Esophagus (tissue), 2 donors: Measurements from ENCODE around the gene CCDC106. TPM values are rescaled to one million over a fixed set of nuclear protein-coding genes. Genes with fewer than 3 reads are reported as not detected.

ENCODE experiments used
- H3K27ac ChIP-seq, 2 donors: one replicate each; pipeline ENCODE4 v1.5.1; 2013; ENCODE audit warnings: low read depth in 2 of 2, mild to moderate bottlenecking in 2 of 2, inconsistent platforms in 1 of 2, low read length in 1 of 2, moderate library complexity in 1 of 2
- H3K27me3 ChIP-seq, 2 donors: one replicate each; pipeline ENCODE4 v1.6.1; 2013; ENCODE audit warnings: low read length in 2 of 2, control low read depth in 1 of 2, mild to moderate bottlenecking in 1 of 2; ENCODE audit not compliant: insufficient read depth in 2 of 2, control insufficient read depth in 1 of 2
- H3K36me3 ChIP-seq, 2 donors: one replicate each; pipeline ENCODE4 v1.6.1; 2013; ENCODE audit warnings: low read length in 1 of 2; ENCODE audit not compliant: control insufficient read depth in 2 of 2, insufficient read depth in 2 of 2
- H3K4me1 ChIP-seq, 2 donors: one replicate each; pipeline ENCODE4 v1.6.1; 2013; ENCODE audit warnings: low read length in 1 of 2; ENCODE audit not compliant: control insufficient read depth in 2 of 2, insufficient read depth in 2 of 2
- H3K4me3 ChIP-seq, 2 donors: one replicate each; pipeline ENCODE4 v1.5.1; 2013; ENCODE audit warnings: low read length in 2 of 2, mild to moderate bottlenecking in 2 of 2, low read depth in 1 of 2, moderate library complexity in 1 of 2
- H3K9me3 ChIP-seq, 2 donors: one replicate each; pipeline ENCODE4 v1.6.1; 2013; ENCODE audit warnings: mild to moderate bottlenecking in 2 of 2, low read depth in 1 of 2, low read length in 1 of 2, moderate library complexity in 1 of 2; ENCODE audit not compliant: control insufficient read depth in 2 of 2, insufficient read depth in 1 of 2
- WGBS, 2 donors: extraction: QIAGEN DNeasy Blood & Tissue Kit; methylation state at CpG; one replicate each; pipeline ENCODE4 v1.1.7; 2013; 5-methylcytosine and 5-hydroxymethylcytosine counted together
- polyA plus RNA-seq, 2 donors: library from polyadenylated mRNA; stranded (reverse); fragments of 200-250 nt; gene quantifications; one replicate each; pipeline ENCODE4 v1.2.3, GENCODE V29; 2013
- donor health status: healthy with polysubstance abuse.
- donor health status: Bipolar disorder and iron deficiency.

The CCDC106 gene
- polyA plus RNA-seq, 2 donors, result 5.6 to 9.1 TPM

GRCh38 chr19:55678121-55678671, 30.2 kb downstream of the CCDC106 start:
- Histone ChIP-seq H3K4me1 (peaks cover 4 to 18% of the 10 kb centered on the region in 2 donors), H3K9me3 (no peaks in the 10 kb centered on the region), H3K36me3 (peaks cover 4 to 34% of the 10 kb centered on the region in 2 donors), H3K4me3 (no peak overlapping the region), H3K27me3 (no peaks in the 10 kb centered on the region), H3K27ac (peak overlapping the region; percentile 11 to 81)
- WGBS, 2 donors, result 85 to 86% methylated on average over 21 of the region's 21 CpGs

- WGBS, 2 donors, result 80 to 83% methylated on average over 23 to 24 of the region's 24 CpGs
- H3K4me1 ChIP-seq, result peaks cover 4 to 18% of the 10 kb centered on the region in 2 donors
- H3K36me3 ChIP-seq, result peaks cover 4 to 36% of the 10 kb centered on the region in 2 donors
- H3K4me3 ChIP-seq, result no peak overlapping the region
- no peak overlapping the region for H3K27ac ChIP-seq
- no peaks in the 10 kb centered on the region for H3K27me3 ChIP-seq
- no peaks in the 10 kb centered on the region for H3K9me3 ChIP-seq
Measured at GRCh38 chr19:55679343-55680257, 31.6 kb downstream of the CCDC106 start.

GRCh38 chr19:55680339-55681130, 32.5 kb downstream of the CCDC106 start:
- Histone ChIP-seq H3K4me1 (peaks cover 4 to 22% of the 10 kb centered on the region in 2 donors), H3K36me3 (peaks cover 6 to 45% of the 10 kb centered on the region in 2 donors), H3K27me3 (no peaks in the 10 kb centered on the region), H3K4me3 (no peak overlapping the region), H3K27ac (no peak overlapping the region), H3K9me3 (no peaks in the 10 kb centered on the region)
- WGBS, 2 donors, result 92 to 93% methylated on average over 20 of the region's 20 CpGs

GRCh38 chr19:55681131-55682092, 33.4 kb downstream of the CCDC106 start:
- peaks cover 10 to 54% of the 10 kb centered on the region in 2 donors for H3K36me3 ChIP-seq
- WGBS, 2 donors, result 87% methylated on average over 9 of the region's 9 CpGs

GRCh38 chr19:55683449-55684261, 35.6 kb downstream of the CCDC106 start:
- 63 to 78% methylated on average over 22 of the region's 22 CpGs for WGBS, 2 donors
- H3K36me3 ChIP-seq, result peaks cover 10 to 66% of the 10 kb centered on the region in 2 donors
- H3K27ac ChIP-seq, result no peak overlapping the region
- no peak overlapping the region for H3K4me3 ChIP-seq
- H3K4me1 ChIP-seq, result peaks cover 0 to 16% of the 10 kb centered on the region in 2 donors
- H3K27me3 ChIP-seq, result no peaks in the 10 kb centered on the region
- H3K9me3 ChIP-seq, result no peaks in the 10 kb centered on the region

More at GRCh38 chr19:55681131-55682092, 33.4 kb downstream of the CCDC106 start:
- Histone ChIP-seq H3K4me3 (no peak overlapping the region), H3K9me3 (no peaks in the 10 kb centered on the region), H3K27me3 (no peaks in the 10 kb centered on the region), H3K4me1 (peaks cover 3 to 22% of the 10 kb centered on the region in 2 donors), H3K27ac (no peak overlapping the region)

- H3K4me1 ChIP-seq, result peaks cover 0 to 12% of the 10 kb centered on the region in 2 donors
Measured at GRCh38 chr19:55684946-55685681, 37.1 kb downstream of the CCDC106 start.

GRCh38 chr19:55685776-55686175, 37.8 kb downstream of the CCDC106 start:
- 94% methylated on average over 6 of the region's 6 CpGs for WGBS, 2 donors
- Histone ChIP-seq H3K4me1 (peaks cover 0 to 12% of the 10 kb centered on the region in 2 donors), H3K4me3 (no peak overlapping the region), H3K27me3 (no peaks in the 10 kb centered on the region), H3K36me3 (peaks cover 15 to 72% of the 10 kb centered on the region in 2 donors), H3K27ac (no peak overlapping the region), H3K9me3 (no peaks in the 10 kb centered on the region)

More at GRCh38 chr19:55684946-55685681, 37.1 kb downstream of the CCDC106 start:
- no peak overlapping the region for H3K27ac ChIP-seq
- no peaks in the 10 kb centered on the region for H3K27me3 ChIP-seq
- peaks cover 14 to 72% of the 10 kb centered on the region in 2 donors for H3K36me3 ChIP-seq
- WGBS, 2 donors, result 96 to 97% methylated on average over 60 of the region's 60 CpGs
- H3K9me3 ChIP-seq, result no peaks in the 10 kb centered on the region
- no peak overlapping the region for H3K4me3 ChIP-seq
